NCI-H1694 (cell line): ENCODE results near the gene ACTN4.

Experiments used
- DNase-seq: peaks from one replicate; lab custom pipeline; 2025; lab: John Stamatoyannopoulos, UW

ACTN4 gene

GRCh38 chr19:38709671-38710415 is 62.4 kb downstream of the ACTN4 start:
- DNase-seq, result no peak

- no peak for DNase-seq
Measured at GRCh38 chr19:38710416-38710702, 62.9 kb downstream of the ACTN4 start.

GRCh38 chr19:38710928-38711725 is 63.7 kb downstream of the ACTN4 start:
- DNase-seq, result no peak

- no peak for DNase-seq
Measured at GRCh38 chr19:38711726-38712153, 64.3 kb downstream of the ACTN4 start.

- no peak for DNase-seq
Measured at GRCh38 chr19:38712161-38712748, 64.8 kb downstream of the ACTN4 start.

- no peak for DNase-seq
Measured at GRCh38 chr19:38713227-38713649, 65.8 kb downstream of the ACTN4 start.

- DNase-seq, result no peak
Measured at GRCh38 chr19:38713865-38714264, 66.4 kb downstream of the ACTN4 start.

- DNase-seq, result no peak
Measured at GRCh38 chr19:38714354-38714778, 66.9 kb downstream of the ACTN4 start.

GRCh38 chr19:38715555-38715954 is 68.1 kb downstream of the ACTN4 start:
- no peak for DNase-seq

- DNase-seq, result no peak
Measured at GRCh38 chr19:38717051-38717450, 69.6 kb downstream of the ACTN4 start.

- DNase-seq, result no peak
Measured at GRCh38 chr19:38717855-38718254, 70.4 kb downstream of the ACTN4 start.

GRCh38 chr19:38718747-38719543 is 71.5 kb downstream of the ACTN4 start:
- DNase-seq, result no peak

- no peak for DNase-seq
Measured at GRCh38 chr19:38719761-38720558, 72.5 kb downstream of the ACTN4 start.

GRCh38 chr19:38720559-38721236 is 73.2 kb downstream of the ACTN4 start:
- DNase-seq, result no peak

- no peak for DNase-seq
Measured at GRCh38 chr19:38721496-38721895, 74.0 kb downstream of the ACTN4 start.

GRCh38 chr19:38721979-38722773 is 74.7 kb downstream of the ACTN4 start:
- DNase-seq, result no peak

- DNase-seq, result no peak
Measured at GRCh38 chr19:38722947-38723605, 75.6 kb downstream of the ACTN4 start.

- DNase-seq, result no peak
Measured at GRCh38 chr19:38723606-38723965, 76.1 kb downstream of the ACTN4 start.

- no peak for DNase-seq
Measured at GRCh38 chr19:38723990-38724854, 76.8 kb downstream of the ACTN4 start.
